Esophagus muscularis mucosa (tissue), 4 donors: Measurements from ENCODE around the gene CHKA. TPM values are rescaled to one million over a fixed set of nuclear protein-coding genes. Genes with fewer than 3 reads are reported as not detected.

Experiments used
- DNase-seq: peaks from one replicate; pipeline ENCODE4 v3.0.0-alpha.2; 2017; ENCODE audit errors: extremely low spot score
- H3K27ac ChIP-seq, 4 donors: fragments of 200-600 bp; sonication (generic); replicated peaks in 1 of 4; 1 replicate in 3 of 4; 2 replicates in 1 of 4; pipeline ENCODE4 v1.5.1; 2016 to 2019; ENCODE audit warnings: mild to moderate bottlenecking in 1 of 4
- H3K27me3 ChIP-seq, 4 donors: fragments of 200-600 bp; sonication (generic); one replicate each; pipeline versions ENCODE4 v1.5.1 to v1.6.0; 2016 to 2019
- H3K36me3 ChIP-seq, 4 donors: fragments of 200-600 bp; sonication (generic); one replicate each; pipeline ENCODE4 v1.5.1; 2016 to 2019
- H3K4me1 ChIP-seq, 4 donors: fragments of 200-600 bp; sonication (generic); one replicate each; pipeline ENCODE4 v1.5.1; 2016 to 2019
- H3K4me3 ChIP-seq, 4 donors: fragments of 200-600 bp; sonication (generic); 1 replicate in 2 of 4; 2 replicates in 2 of 4; pipeline ENCODE4 v1.5.1; 2016 to 2019; ENCODE audit warnings: mild to moderate bottlenecking in 4 of 4, moderate library complexity in 1 of 4
- H3K9me3 ChIP-seq, 4 donors: fragments of 200-600 bp; sonication (generic); 1 replicate in 3 of 4; 2 replicates in 1 of 4; pipeline ENCODE4 v1.5.1; 2016 to 2019
- CTCF ChIP-seq, 3 experiments: fragments of 200-600 bp in 2 of 3; fragments of 450-650 bp in 1 of 3; sonication (generic) in 2 of 3; IDR thresholded peaks; one replicate each; pipeline ENCODE4 v1.5.1; 2017 to 2019; ENCODE audit warnings: antibody characterized with exemption in 3 of 3, mild to moderate bottlenecking in 2 of 3, moderate library complexity in 1 of 3
- EP300 ChIP-seq: sonication (generic); formaldehyde crosslinking; IDR thresholded peaks from one replicate; pipeline ENCODE4 v1.6.1; 2017; ENCODE audit warnings: antibody characterized with exemption
- POLR2A ChIP-seq: fragments of 450-650 bp; IDR thresholded peaks from one replicate; pipeline ENCODE4 v1.6.1; 2017; ENCODE audit warnings: antibody characterized with exemption, moderate library complexity, mild to moderate bottlenecking, low read depth
- POLR2AphosphoS5 ChIP-seq, 2 donors: sonication (generic); formaldehyde crosslinking; IDR thresholded peaks; one replicate each; pipeline ENCODE4 v1.6.1; 2017; ENCODE audit warnings: antibody characterized with exemption in 2 of 2
- WGBS: methylation state at CpG from one replicate; pipeline ENCODE4 v1.1.5; 2018; 5-methylcytosine and 5-hydroxymethylcytosine counted together
- intact Hi-C: fragments of 100-400 bp; cut with DNase I; formaldehyde crosslinking; loops from one replicate; pipeline ENCODE4 v1.15.1; 2023
- total RNA-seq, 4 donors: library from RNA; depleted of rRNA; stranded (reverse); fragments of >200 nt; gene quantifications; one replicate each; pipeline versions ENCODE4 v1.1.0 to v1.2.1, GENCODE V29; 2016

The CHKA gene
- total RNA-seq, 4 donors from 2014 or later: 13.8 to 20.3 (median 18.3) TPM

GRCh38 chr11:68053981-68054812 lies 67.0 kb downstream of the CHKA start:
- H3K27ac ChIP-seq: no peak overlapping the region
- 87% methylated on average over 9 of the region's 11 CpGs for WGBS
- no peak overlapping the region for H3K4me3 ChIP-seq
- H3K27me3 ChIP-seq: no peaks in the 10 kb centered on the region
- no peak for DNase-seq
- intact Hi-C loops: no loop called here
- TF ChIP-seq EP300 (no peak), POLR2A (no peak), POLR2AphosphoS5 (IDR thresholded peaks at IDR 0.05) (no peak), CTCF (IDR thresholded peaks at IDR 0.05) (no peak)
- no peaks in the 10 kb centered on the region for H3K9me3 ChIP-seq
- peaks cover 0 to 10% (median 7%) of the 10 kb centered on the region in 4 donors for H3K4me1 ChIP-seq
- peaks cover 18 to 75% (median 54%) of the 10 kb centered on the region in 4 donors for H3K36me3 ChIP-seq

GRCh38 chr11:68053117-68053516 lies 68.1 kb downstream of the CHKA start:
- DNase-seq: no peak
- intact Hi-C loops: no loop called here
- peaks cover 29 to 76% (median 57%) of the 10 kb centered on the region in 4 donors for H3K36me3 ChIP-seq
- no peaks in the 10 kb centered on the region for H3K9me3 ChIP-seq
- peaks cover 0 to 10% (median 7%) of the 10 kb centered on the region in 4 donors for H3K4me1 ChIP-seq
- TF ChIP-seq CTCF (IDR thresholded peaks at IDR 0.05) (no peak), EP300 (no peak), POLR2A (no peak), POLR2AphosphoS5 (IDR thresholded peaks at IDR 0.05) (no peak)
- 74% methylated on average over 8 of the region's 9 CpGs for WGBS
- H3K27me3 ChIP-seq: no peaks in the 10 kb centered on the region
- H3K4me3 ChIP-seq: no peak overlapping the region
- H3K27ac ChIP-seq: no peak overlapping the region

- intact Hi-C loops: no loop called here
- Histone ChIP-seq H3K4me3 (no peak overlapping the region), H3K4me1 (peaks cover 0 to 10% (median 7%) of the 10 kb centered on the region in 4 donors), H3K27ac (no peak overlapping the region), H3K9me3 (no peaks in the 10 kb centered on the region), H3K27me3 (no peaks in the 10 kb centered on the region), H3K36me3 (peaks cover 37 to 76% (median 59%) of the 10 kb centered on the region in 4 donors)
- TF ChIP-seq CTCF (IDR thresholded peaks at IDR 0.05): no peak
- no peak for TF ChIP-seq POLR2A
- TF ChIP-seq POLR2AphosphoS5 (IDR thresholded peaks at IDR 0.05): no peak
- no peak for TF ChIP-seq EP300
- WGBS: 85% methylated on average over 15 of the region's 15 CpGs
- DNase-seq: no peak
Observed at GRCh38 chr11:68052137-68052873, 68.9 kb downstream of the CHKA start.

- Histone ChIP-seq H3K27me3 (no peaks in the 10 kb centered on the region), H3K27ac (no peak overlapping the region), H3K36me3 (peaks cover 38 to 81% (median 60%) of the 10 kb centered on the region in 4 donors), H3K4me1 (peaks cover 0 to 10% (median 7%) of the 10 kb centered on the region in 4 donors), H3K9me3 (no peaks in the 10 kb centered on the region), H3K4me3 (no peak overlapping the region)
- no peak for TF ChIP-seq POLR2AphosphoS5 (IDR thresholded peaks at IDR 0.05)
- no peak for TF ChIP-seq EP300
- TF ChIP-seq CTCF (IDR thresholded peaks at IDR 0.05): no peak
- no peak for TF ChIP-seq POLR2A
- DNase-seq: no peak
- intact Hi-C loops: no loop called here
- 83% methylated on average over 10 of the region's 14 CpGs for WGBS
Observed at GRCh38 chr11:68051191-68052136, 69.7 kb downstream of the CHKA start.
